WTC11 (cell line): Measurements from ENCODE around the gene TOR1AIP2. TPM values are rescaled to one million over a fixed set of nuclear protein-coding genes. Genes with fewer than 3 reads are reported as not detected.

Experiments used
- ATAC-seq: fragments of 200-7000 bp; cut with Tn5 transposase; 2 replicates; pipeline ENCODE4 v1.10.0; 2021; ENCODE audit warnings: mild to moderate bottlenecking, moderate library complexity
- CTCF ChIA-PET: fragments of 300-600 bp; sonication (Branson Sonifier 250); formaldehyde crosslinking; loops from one replicate; lab custom pipeline; 2021; ENCODE audit warnings: antibody characterized with exemption; lab: Charles Lee
- POLR2A ChIA-PET: fragments of 350-600 bp; sonication (Branson Sonifier 250); formaldehyde crosslinking; loops from one replicate; lab custom pipeline; 2021; ENCODE audit warnings: antibody characterized with exemption; lab: Charles Lee
- DNase-seq: peaks from one replicate; pipeline ENCODE4 v3.0.0; 2021; ENCODE audit warnings: low spot score
- H3K27ac Mint-ChIP-seq: 2 replicates; pipeline ENCODE4 v1.8.0; 2021; ENCODE audit warnings: mixed read lengths
- H3K27me3 Mint-ChIP-seq: 2 replicates; pipeline ENCODE4 v1.8.0; 2021; ENCODE audit warnings: low read depth, mild to moderate bottlenecking, moderate library complexity, mixed read lengths
- H3K36me3 Mint-ChIP-seq: 2 replicates; pipeline ENCODE4 v1.8.0; 2021; ENCODE audit warnings: mixed read lengths
- H3K4me1 Mint-ChIP-seq: 2 replicates; pipeline ENCODE4 v1.8.0; 2022; ENCODE audit warnings: mixed read lengths
- H3K4me3 Mint-ChIP-seq: 2 replicates; pipeline ENCODE4 v1.8.0; 2021; ENCODE audit warnings: mild to moderate bottlenecking, moderate library complexity, mixed read lengths
- H3K9me3 Mint-ChIP-seq: 2 replicates; pipeline ENCODE4 v1.8.0; 2021; ENCODE audit warnings: mixed read lengths
- ATF1 ChIP-seq: sonication (generic); formaldehyde crosslinking; IDR thresholded peaks from 2 replicates; pipeline ENCODE4 v1.8.1; 2023; ENCODE audit warnings: mild to moderate bottlenecking, moderate library complexity, missing genetic modification reagents
- ATF3 ChIP-seq: sonication (generic); formaldehyde crosslinking; conservative IDR thresholded peaks from 2 replicates; pipeline ENCODE4 v1.8.1; 2022; ENCODE audit warnings: mild to moderate bottlenecking, missing genetic modification reagents
- CREB1 ChIP-seq: sonication (generic); formaldehyde crosslinking; IDR thresholded peaks from 2 replicates; pipeline ENCODE4 v1.8.0; 2023; ENCODE audit warnings: mild to moderate bottlenecking, missing genetic modification reagents
- FOXK1 ChIP-seq: sonication (generic); formaldehyde crosslinking; IDR thresholded peaks from 2 replicates; pipeline ENCODE4 v1.8.0; 2022; ENCODE audit warnings: mild to moderate bottlenecking, moderate library complexity, missing genetic modification reagents
- GABPB1 ChIP-seq: sonication (generic); formaldehyde crosslinking; IDR thresholded peaks from 2 replicates; pipeline ENCODE4 v1.8.1; 2023; ENCODE audit warnings: mild to moderate bottlenecking, missing genetic modification reagents
- GRHL2 ChIP-seq: fragments of 250-450 bp; sonication (Bioruptor Pico); IDR thresholded peaks from 2 replicates; pipeline ENCODE4 v1.8.0; 2022; ENCODE audit warnings: mild to moderate bottlenecking, moderate library complexity; ENCODE audit not compliant: insufficient replicate concordance, severe bottlenecking
- JUN ChIP-seq: sonication (generic); formaldehyde crosslinking; IDR thresholded peaks from 2 replicates; pipeline ENCODE4 v1.8.0; 2023; ENCODE audit warnings: mild to moderate bottlenecking, missing genetic modification reagents
- KAT7 ChIP-seq: sonication (generic); formaldehyde crosslinking; IDR thresholded peaks from 2 replicates; pipeline ENCODE4 v1.8.1; 2023; ENCODE audit warnings: missing genetic modification reagents, mild to moderate bottlenecking, borderline replicate concordance
- MYBL2 ChIP-seq: sonication (generic); formaldehyde crosslinking; IDR thresholded peaks from 2 replicates; pipeline ENCODE4 v1.8.1; 2023; ENCODE audit warnings: mild to moderate bottlenecking, moderate library complexity, missing genetic modification reagents
- NFATC4 ChIP-seq: fragments of 250-450 bp; sonication (Bioruptor Pico); IDR thresholded peaks from 2 replicates; pipeline ENCODE4 v1.9.0; 2021; ENCODE audit warnings: mild to moderate bottlenecking
- NR1H2 ChIP-seq: sonication (generic); formaldehyde crosslinking; IDR thresholded peaks from 2 replicates; pipeline ENCODE4 v1.9.0; 2021; ENCODE audit warnings: mild to moderate bottlenecking, moderate library complexity, missing genetic modification reagents
- NR3C1 ChIP-seq: sonication (generic); formaldehyde crosslinking; conservative IDR thresholded peaks from 2 replicates; pipeline ENCODE4 v1.8.1; 2023; ENCODE audit warnings: low read depth, mild to moderate bottlenecking, missing genetic modification reagents
- RORB ChIP-seq: fragments of 250-450 bp; sonication (Bioruptor Pico); IDR thresholded peaks from 2 replicates; pipeline ENCODE4 v1.9.0; 2021; ENCODE audit warnings: mild to moderate bottlenecking
- SOX15 ChIP-seq: fragments of 250-450 bp; sonication (Bioruptor Pico); IDR thresholded peaks from 2 replicates; pipeline ENCODE4 v1.9.0; 2021; ENCODE audit warnings: mild to moderate bottlenecking
- SP1 ChIP-seq: sonication (generic); formaldehyde crosslinking; conservative IDR thresholded peaks from 2 replicates; pipeline ENCODE4 v1.8.1; 2022; ENCODE audit warnings: missing genetic modification reagents
- TCF7 ChIP-seq: sonication (generic); formaldehyde crosslinking; IDR thresholded peaks from 2 replicates; pipeline ENCODE4 v1.8.0; 2022; ENCODE audit warnings: mild to moderate bottlenecking, low read depth, missing genetic modification reagents, moderate library complexity
- TEAD1 ChIP-seq: sonication (generic); formaldehyde crosslinking; IDR thresholded peaks from 2 replicates; pipeline ENCODE4 v1.8.0; 2022; ENCODE audit warnings: mild to moderate bottlenecking, missing genetic modification reagents
- TEAD4 ChIP-seq: sonication (generic); formaldehyde crosslinking; IDR thresholded peaks from 2 replicates; pipeline ENCODE4 v1.8.0; 2022; ENCODE audit warnings: mild to moderate bottlenecking, missing genetic modification reagents
- USF1 ChIP-seq: sonication (generic); formaldehyde crosslinking; IDR thresholded peaks from 2 replicates; pipeline ENCODE4 v1.8.0; 2022; ENCODE audit warnings: mild to moderate bottlenecking, missing genetic modification reagents
- ZNF219 ChIP-seq: sonication (generic); formaldehyde crosslinking; IDR thresholded peaks from 2 replicates; pipeline ENCODE4 v1.8.0; 2023; ENCODE audit warnings: missing genetic modification reagents, mild to moderate bottlenecking, borderline replicate concordance
- ZNF263 ChIP-seq: sonication (generic); formaldehyde crosslinking; IDR thresholded peaks from 2 replicates; pipeline ENCODE4 v1.8.1; 2022; ENCODE audit warnings: low read depth, mild to moderate bottlenecking, moderate library complexity, missing genetic modification reagents
- ZNF317 ChIP-seq: sonication (generic); formaldehyde crosslinking; IDR thresholded peaks from 2 replicates; pipeline ENCODE4 v1.8.1; 2023; ENCODE audit warnings: low read depth, mild to moderate bottlenecking, moderate library complexity, missing genetic modification reagents, borderline replicate concordance
- total RNA-seq: library from RNA; stranded (reverse); gene quantifications from 3 replicates; pipeline ENCODE4 v1.2.3, GENCODE V29; 2021
- TF ChIP-seq, protein P1 (sequence below): sonication (generic); formaldehyde crosslinking; IDR thresholded peaks from 2 replicates; pipeline ENCODE4 v1.8.1; 2022; ENCODE audit warnings: mild to moderate bottlenecking, missing genetic modification reagents, moderate library complexity, borderline replicate concordance
- TF ChIP-seq, protein P2 (sequence below): fragments of 250-450 bp; sonication (Bioruptor Pico); IDR thresholded peaks from 2 replicates; pipeline ENCODE4 v1.9.0; 2021; ENCODE audit warnings: moderate library complexity, mild to moderate bottlenecking, inconsistent platforms, borderline replicate concordance
- TF ChIP-seq, protein P3 (sequence below): sonication (generic); formaldehyde crosslinking; IDR thresholded peaks from 2 replicates; pipeline ENCODE4 v1.8.1; 2022; ENCODE audit warnings: low read depth, mild to moderate bottlenecking, moderate library complexity, missing genetic modification reagents, borderline replicate concordance
- TF ChIP-seq, protein P4 (sequence below): sonication (generic); formaldehyde crosslinking; IDR thresholded peaks from 2 replicates; pipeline ENCODE4 v1.8.1; 2023; ENCODE audit warnings: mild to moderate bottlenecking, missing genetic modification reagents, moderate library complexity

TOR1AIP2 gene
- total RNA-seq, 1 experiment from 2014 or later = 57.2 TPM

DNA sequence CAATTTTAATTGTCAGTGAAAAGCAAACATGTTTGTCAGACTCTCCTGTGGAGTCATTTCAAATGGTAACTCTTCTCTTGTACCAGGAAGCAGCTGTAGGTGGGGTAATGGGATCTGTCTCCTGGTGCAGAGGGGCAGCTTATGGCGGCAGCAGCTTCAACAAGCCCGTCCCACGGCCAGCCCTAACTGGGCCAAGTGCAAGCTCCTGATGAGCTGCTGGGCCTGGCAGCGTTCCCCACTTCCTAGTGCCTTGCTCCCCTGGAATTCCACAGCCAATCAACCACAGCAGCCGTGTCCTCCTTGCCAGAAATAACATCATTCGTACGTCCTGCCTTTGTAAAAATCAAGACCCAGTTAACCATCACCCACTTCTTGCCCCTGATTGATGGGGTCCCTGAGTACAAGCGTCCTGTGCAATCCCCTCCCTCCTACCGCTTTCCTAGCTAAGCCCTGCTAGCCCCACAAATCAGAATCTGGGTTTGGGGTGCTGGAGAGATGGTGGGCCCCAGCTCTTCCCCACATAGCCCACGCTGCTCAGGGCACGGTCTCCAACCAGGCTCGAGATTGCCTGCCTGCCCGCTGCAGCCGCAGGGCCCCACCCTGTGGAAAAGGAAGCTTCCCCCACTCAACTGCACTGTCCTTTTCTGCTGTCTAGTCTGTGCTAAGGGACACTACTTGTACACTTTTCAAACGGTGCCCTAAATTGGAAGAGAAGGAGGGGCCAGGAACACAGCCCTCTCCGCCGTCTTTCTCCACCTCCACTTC lies 61.2 kb downstream of the TOR1AIP2 start:
- no peak for ATAC-seq
- POLR2A ChIA-PET = interaction anchor here (0.5 to 0.6 kb wide), 2 partner anchors 411 to 1025 kb away, joined by 4 to 5 read pairs; no protein-coding TSS in a partner anchor

GRCh38 chr1:179815641-179816040 lies 62.0 kb downstream of the TOR1AIP2 start:
- CTCF ChIA-PET = interaction anchor here (0.6 to 14.7 kb wide), 38 partner anchors 9 to 372 kb away, joined by 3 to 914 read pairs (median 8); partner anchors contain the start of genes FAM163A, QSOX1 and TOR1AIP1
- POLR2A ChIA-PET = interaction anchor here (1.6 kb wide), 1 partner anchor 109 kb away, joined by 3 read pairs; no protein-coding TSS in a partner anchor

More for the DNA sequence above, 61.2 kb downstream of the TOR1AIP2 start:
- Mint-ChIP-seq H3K4me1 (peaks cover 20% of the 10 kb centered on the region), H3K27ac (no peak overlapping the region), H3K9me3 (no peaks in the 10 kb centered on the region), H3K36me3 (no peaks in the 10 kb centered on the region), H3K27me3 (peaks cover 30% of the 10 kb centered on the region), H3K4me3 (peak overlapping the region; percentile 82)
- TF ChIP-seq CREB1 (no peak), MYBL2 (CRISPR knock-in tag) (no peak), KAT7 (no peak), USF1 (CRISPR knock-in tag) (no peak), SOX15 (CRISPR knock-in tag) (no peak), NR1H2 (CRISPR knock-in tag) (no peak), ZNF317 (CRISPR knock-in tag) (no peak)
- TF ChIP-seq, protein P1, sequence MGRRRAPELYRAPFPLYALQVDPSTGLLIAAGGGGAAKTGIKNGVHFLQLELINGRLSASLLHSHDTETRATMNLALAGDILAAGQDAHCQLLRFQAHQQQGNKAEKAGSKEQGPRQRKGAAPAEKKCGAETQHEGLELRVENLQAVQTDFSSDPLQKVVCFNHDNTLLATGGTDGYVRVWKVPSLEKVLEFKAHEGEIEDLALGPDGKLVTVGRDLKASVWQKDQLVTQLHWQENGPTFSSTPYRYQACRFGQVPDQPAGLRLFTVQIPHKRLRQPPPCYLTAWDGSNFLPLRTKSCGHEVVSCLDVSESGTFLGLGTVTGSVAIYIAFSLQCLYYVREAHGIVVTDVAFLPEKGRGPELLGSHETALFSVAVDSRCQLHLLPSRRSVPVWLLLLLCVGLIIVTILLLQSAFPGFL (CRISPR knock-in tag) = no peak
- TF ChIP-seq, protein P2, sequence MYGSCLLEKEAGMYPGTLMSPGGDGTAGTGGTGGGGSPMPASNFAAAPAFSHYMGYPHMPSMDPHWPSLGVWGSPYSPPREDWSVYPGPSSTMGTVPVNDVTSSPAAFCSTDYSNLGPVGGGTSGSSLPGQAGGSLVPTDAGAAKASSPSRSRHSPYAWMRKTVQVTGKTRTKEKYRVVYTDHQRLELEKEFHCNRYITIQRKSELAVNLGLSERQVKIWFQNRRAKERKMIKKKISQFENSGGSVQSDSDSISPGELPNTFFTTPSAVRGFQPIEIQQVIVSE (CRISPR knock-in tag) = no peak
- CTCF ChIA-PET = interaction anchor here (0.6 to 14.7 kb wide), 7 partner anchors 14 to 364 kb away, joined by 3 to 914 read pairs (median 9); no protein-coding TSS in a partner anchor
- DNase-seq = no peak

DNA sequence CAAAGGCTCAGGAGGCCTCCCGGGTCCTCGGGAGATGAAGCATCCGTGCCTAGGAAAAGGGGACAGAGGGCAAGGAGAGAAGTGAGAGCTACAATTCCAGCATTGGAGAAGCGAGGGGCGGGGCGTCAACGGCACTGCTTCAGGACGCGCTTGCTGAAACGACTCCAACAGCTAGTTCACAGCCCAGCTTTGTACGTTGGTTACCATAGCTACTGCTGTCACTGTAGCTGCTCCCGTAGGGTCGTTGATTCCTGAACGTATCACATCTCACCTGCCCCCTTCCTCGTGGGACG lies 63.1 kb downstream of the TOR1AIP2 start:
- no peaks in the 10 kb centered on the region for H3K36me3 Mint-ChIP-seq
- DNase-seq = no peak
- CTCF ChIA-PET = interaction anchor here (0.6 to 14.7 kb wide), 85 partner anchors 9 to 1252 kb away, joined by 3 to 914 read pairs (median 6); partner anchors contain the start of genes AXDND1, CEP350, FAM163A and NPHS2
- peak overlapping the region; percentile 82 for H3K4me3 Mint-ChIP-seq
- no peaks in the 10 kb centered on the region for H3K9me3 Mint-ChIP-seq
- peaks cover 20% of the 10 kb centered on the region for H3K4me1 Mint-ChIP-seq
- peak; percentile 53 for ATAC-seq
- POLR2A ChIA-PET = interaction anchor here (0.5 to 1.6 kb wide), 7 partner anchors 26 to 732 kb away, joined by 3 to 6 read pairs (median 4); no protein-coding TSS in a partner anchor
- H3K27me3 Mint-ChIP-seq = peaks cover 30% of the 10 kb centered on the region
- no peak overlapping the region for H3K27ac Mint-ChIP-seq
- TF ChIP-seq GRHL2 (CRISPR knock-in tag) (no peak), GABPB1 (CRISPR knock-in tag) (no peak), RORB (CRISPR knock-in tag) (no peak), FOXK1 (CRISPR knock-in tag) (no peak), JUN (CRISPR knock-in tag) (no peak), ZNF263 (no peak), TCF7 (CRISPR knock-in tag) (no peak), TEAD1 (CRISPR knock-in tag) (no peak)
- TF ChIP-seq, protein P2 (CRISPR knock-in tag) = no peak
- TF ChIP-seq, protein P3, sequence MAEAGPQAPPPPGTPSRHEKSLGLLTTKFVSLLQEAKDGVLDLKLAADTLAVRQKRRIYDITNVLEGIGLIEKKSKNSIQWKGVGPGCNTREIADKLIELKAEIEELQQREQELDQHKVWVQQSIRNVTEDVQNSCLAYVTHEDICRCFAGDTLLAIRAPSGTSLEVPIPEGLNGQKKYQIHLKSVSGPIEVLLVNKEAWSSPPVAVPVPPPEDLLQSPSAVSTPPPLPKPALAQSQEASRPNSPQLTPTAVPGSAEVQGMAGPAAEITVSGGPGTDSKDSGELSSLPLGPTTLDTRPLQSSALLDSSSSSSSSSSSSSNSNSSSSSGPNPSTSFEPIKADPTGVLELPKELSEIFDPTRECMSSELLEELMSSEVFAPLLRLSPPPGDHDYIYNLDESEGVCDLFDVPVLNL = no peak

More at GRCh38 chr1:179815641-179816040, 62.0 kb downstream of the TOR1AIP2 start:
- Mint-ChIP-seq H3K27ac (no peak overlapping the region), H3K4me1 (peaks cover 20% of the 10 kb centered on the region), H3K27me3 (peaks cover 30% of the 10 kb centered on the region), H3K36me3 (no peaks in the 10 kb centered on the region), H3K9me3 (no peaks in the 10 kb centered on the region), H3K4me3 (peak overlapping the region; percentile 82)
- ATAC-seq (no peak), DNase-seq (no peak)
- TF ChIP-seq ATF1 (CRISPR knock-in tag) (no peak), SP1 (CRISPR knock-in tag) (no peak), ATF3 (CRISPR knock-in tag) (no peak), NFATC4 (CRISPR knock-in tag) (no peak), GRHL2 (CRISPR knock-in tag) (no peak), ZNF219 (CRISPR knock-in tag) (no peak), TEAD4 (CRISPR knock-in tag) (no peak), NR3C1 (no peak), GABPB1 (CRISPR knock-in tag) (no peak)
- TF ChIP-seq, protein P4, sequence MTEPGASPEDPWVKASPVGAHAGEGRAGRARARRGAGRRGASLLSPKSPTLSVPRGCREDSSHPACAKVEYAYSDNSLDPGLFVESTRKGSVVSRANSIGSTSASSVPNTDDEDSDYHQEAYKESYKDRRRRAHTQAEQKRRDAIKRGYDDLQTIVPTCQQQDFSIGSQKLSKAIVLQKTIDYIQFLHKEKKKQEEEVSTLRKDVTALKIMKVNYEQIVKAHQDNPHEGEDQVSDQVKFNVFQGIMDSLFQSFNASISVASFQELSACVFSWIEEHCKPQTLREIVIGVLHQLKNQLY (CRISPR knock-in tag) = no peak
- TF ChIP-seq, protein P3 = no peak
